Astrocyte (in vitro differentiated cells and primary cell): ENCODE results near the gene GRM4.

Source experiments
- CTCF ChIP-seq: IDR thresholded peaks from 2 replicates; pipeline ENCODE4 v1.5.1; 2011; ENCODE audit warnings: low read depth, mild to moderate bottlenecking, inconsistent platforms, low read length, moderate library complexity; ENCODE audit not compliant: insufficient read depth
- EZH2 ChIP-seq: IDR thresholded peaks from 2 replicates; pipeline ENCODE4 v1.6.1; 2012; ENCODE audit warnings: mild to moderate bottlenecking, low read length, inconsistent platforms; ENCODE audit not compliant: insufficient read depth

- TF ChIP-seq CTCF, result no peak
- no peak for TF ChIP-seq EZH2
Observed at GRCh38 chr6:34110610-34111009, 35.3 kb downstream of the GRM4 start.
